Hepatocyte (in vitro differentiated cells): ENCODE data around the gene PTPRD. TPM values are rescaled to one million over a fixed set of nuclear protein-coding genes. Genes with fewer than 3 reads are reported as not detected.

Experiments used
- DNase-seq: peaks from one replicate; pipeline ENCODE4 v3.0.0-alpha.2; 2016; ENCODE audit warnings: low spot score
- H2AFZ ChIP-seq: fragments of 200-600 bp; sonication (generic); 2 replicates; pipeline ENCODE4 v1.6.0; 2016; ENCODE audit warnings: antibody characterized with exemption, mild to moderate bottlenecking
- H3K27ac ChIP-seq: fragments of 200-600 bp; sonication (generic); 2 replicates; pipeline ENCODE4 v1.5.1; 2016; ENCODE audit warnings: mild to moderate bottlenecking
- H3K27me3 ChIP-seq: fragments of 200-600 bp; sonication (generic); 2 replicates; pipeline ENCODE4 v1.6.1; 2016
- H3K36me3 ChIP-seq: fragments of 200-600 bp; sonication (generic); replicated peaks from 2 replicates; pipeline ENCODE4 v1.5.1; 2016; ENCODE audit warnings: low read depth; ENCODE audit not compliant: insufficient read depth
- H3K4me1 ChIP-seq: fragments of 200-600 bp; sonication (generic); 2 replicates; pipeline ENCODE4 v1.5.1; 2016; ENCODE audit warnings: mild to moderate bottlenecking, moderate library complexity; ENCODE audit not compliant: insufficient read depth
- H3K4me2 ChIP-seq: fragments of 200-600 bp; sonication (generic); 2 replicates; pipeline ENCODE4 v1.6.0; 2016
- H3K4me3 ChIP-seq: fragments of 200-600 bp; sonication (generic); 2 replicates; pipeline ENCODE4 v1.5.1; 2016; ENCODE audit warnings: mild to moderate bottlenecking
- H3K79me2 ChIP-seq: fragments of 200-600 bp; sonication (generic); 2 replicates; pipeline ENCODE4 v1.6.0; 2017; ENCODE audit warnings: mild to moderate bottlenecking
- H3K9me2 ChIP-seq: fragments of 200-600 bp; sonication (generic); replicated peaks from 2 replicates; pipeline ENCODE4 v1.6.0; 2017; ENCODE audit warnings: mild to moderate bottlenecking; ENCODE audit not compliant: insufficient read depth
- H3K9me3 ChIP-seq: fragments of 200-600 bp; sonication (generic); 2 replicates; pipeline ENCODE4 v1.5.1; 2016; ENCODE audit warnings: low read depth, mild to moderate bottlenecking
- H4K20me1 ChIP-seq: fragments of 200-600 bp; sonication (generic); 2 replicates; pipeline ENCODE4 v1.6.0; 2016; ENCODE audit warnings: mild to moderate bottlenecking; ENCODE audit not compliant: insufficient read depth, poor library complexity, severe bottlenecking
- CTCF ChIP-seq: fragments of 200-600 bp; sonication (generic); IDR thresholded peaks from 2 replicates; pipeline ENCODE4 v1.5.1; 2016; ENCODE audit warnings: antibody characterized with exemption, mild to moderate bottlenecking; ENCODE audit not compliant: poor library complexity
- EZH2 ChIP-seq: fragments of 200-600 bp; sonication (generic); IDR thresholded peaks from 2 replicates; pipeline ENCODE4 v1.6.1; 2016; ENCODE audit warnings: antibody characterized with exemption, mild to moderate bottlenecking, borderline replicate concordance
- EZH2phosphoT487 ChIP-seq: fragments of 200-600 bp; sonication (generic); IDR thresholded peaks from one replicate; pipeline ENCODE4 v1.6.1; 2018; ENCODE audit warnings: antibody characterized with exemption, mild to moderate bottlenecking, low read depth, moderate library complexity; ENCODE audit not compliant: unreplicated experiment, severe bottlenecking
- WGBS: methylation state at CpG from one replicate; pipeline ENCODE4 v1.1.6; 2016; ENCODE audit warnings: low lambda C conversion rate; ENCODE audit errors: missing lambda C conversion rate; 5-methylcytosine and 5-hydroxymethylcytosine counted together
- polyA plus RNA-seq: library from polyadenylated mRNA; unstranded; fragments of >200 nt; fragmentation: Nextera tagmentation; extraction: Ambion mirVana; gene quantifications from 2 replicates; pipeline ENCODE4 v1.2.1, GENCODE V29; 2016
- total RNA-seq: library from RNA; depleted of rRNA; stranded (reverse); fragments of >200 nt; gene quantifications from 2 replicates; pipeline ENCODE4 v1.2.3, GENCODE V29; 2014

Gene PTPRD
- total and polyA plus RNA-seq, 2 experiments from 2014 or later: 6.5 to 77.6 TPM

GRCh38 chr9:8838136-8838535 lies 1774.7 kb downstream of the PTPRD start:
- 100% methylated on average over 3 of the region's 3 CpGs for WGBS

GRCh38 chr9:8835291-8835690 lies 1777.5 kb downstream of the PTPRD start:
- Histone ChIP-seq H3K4me3 (no peak overlapping the region), H3K4me1 (no peaks in the 10 kb centered on the region), H3K79me2 (peaks cover 3% of the 10 kb centered on the region), H2AFZ (no peak overlapping the region), H3K27ac (no peak overlapping the region), H4K20me1 (peaks cover 2% of the 10 kb centered on the region), H3K9me2 (no peaks in the 10 kb centered on the region), H3K36me3 (no peaks in the 10 kb centered on the region), H3K27me3 (no peaks in the 10 kb centered on the region), H3K4me2 (no peak overlapping the region), H3K9me3 (no peaks in the 10 kb centered on the region)
- no peak for TF ChIP-seq CTCF
- TF ChIP-seq EZH2phosphoT487: no peak
- no peak for TF ChIP-seq EZH2
- 95% methylated on average over 3 of the region's 3 CpGs for WGBS
- no peak for DNase-seq

More at GRCh38 chr9:8838136-8838535, 1774.7 kb downstream of the PTPRD start:
- DNase-seq: no peak
- peaks cover 9% of the 10 kb centered on the region for H3K79me2 ChIP-seq
- no peaks in the 10 kb centered on the region for H3K4me1 ChIP-seq
- H3K9me2 ChIP-seq: no peaks in the 10 kb centered on the region
- peaks cover 2% of the 10 kb centered on the region for H4K20me1 ChIP-seq
- no peak overlapping the region for H2AFZ ChIP-seq
- H3K4me3 ChIP-seq: no peak overlapping the region
- no peaks in the 10 kb centered on the region for H3K36me3 ChIP-seq
- H3K27me3 ChIP-seq: no peaks in the 10 kb centered on the region
- no peaks in the 10 kb centered on the region for H3K9me3 ChIP-seq
- TF ChIP-seq CTCF: no peak
- TF ChIP-seq EZH2: no peak
- no peak for TF ChIP-seq EZH2phosphoT487
- no peak overlapping the region for H3K4me2 ChIP-seq
- no peak overlapping the region for H3K27ac ChIP-seq

- no peak overlapping the region for H2AFZ ChIP-seq
- H3K4me1 ChIP-seq: no peaks in the 10 kb centered on the region
- H3K9me2 ChIP-seq: no peaks in the 10 kb centered on the region
- H3K4me3 ChIP-seq: no peak overlapping the region
- H3K79me2 ChIP-seq: peaks cover 3% of the 10 kb centered on the region
- H3K9me3 ChIP-seq: no peaks in the 10 kb centered on the region
- H3K4me2 ChIP-seq: no peak overlapping the region
- H4K20me1 ChIP-seq: no peaks in the 10 kb centered on the region
- WGBS: 86% methylated on average over 1 of the region's 1 CpG
- H3K27ac ChIP-seq: no peak overlapping the region
- no peak for TF ChIP-seq EZH2phosphoT487
- TF ChIP-seq CTCF: no peak
- no peak for TF ChIP-seq EZH2
- no peak for DNase-seq
- H3K36me3 ChIP-seq: no peaks in the 10 kb centered on the region
- no peaks in the 10 kb centered on the region for H3K27me3 ChIP-seq
Measured at GRCh38 chr9:8832955-8833354, 1779.8 kb downstream of the PTPRD start.

GRCh38 chr9:8832386-8832785 lies 1780.4 kb downstream of the PTPRD start:
- Histone ChIP-seq H3K27ac (no peak overlapping the region), H3K36me3 (no peaks in the 10 kb centered on the region), H3K79me2 (no peaks in the 10 kb centered on the region), H3K9me2 (no peaks in the 10 kb centered on the region), H2AFZ (no peak overlapping the region), H3K4me1 (no peaks in the 10 kb centered on the region), H3K9me3 (no peaks in the 10 kb centered on the region), H3K4me2 (no peak overlapping the region), H4K20me1 (no peaks in the 10 kb centered on the region), H3K27me3 (no peaks in the 10 kb centered on the region), H3K4me3 (no peak overlapping the region)
- WGBS: 62% methylated on average over 1 of the region's 1 CpG
- no peak for DNase-seq
- no peak for TF ChIP-seq EZH2phosphoT487
